CD4-positive, alpha-beta T cell treated with Interleukin-4 for 4 hours (primary cell): ENCODE data around the gene HELB.

ENCODE experiments used
- DNase-seq: peaks from one replicate; pipeline ENCODE4 v3.0.0-alpha.2; 2020

The HELB gene

DNA sequence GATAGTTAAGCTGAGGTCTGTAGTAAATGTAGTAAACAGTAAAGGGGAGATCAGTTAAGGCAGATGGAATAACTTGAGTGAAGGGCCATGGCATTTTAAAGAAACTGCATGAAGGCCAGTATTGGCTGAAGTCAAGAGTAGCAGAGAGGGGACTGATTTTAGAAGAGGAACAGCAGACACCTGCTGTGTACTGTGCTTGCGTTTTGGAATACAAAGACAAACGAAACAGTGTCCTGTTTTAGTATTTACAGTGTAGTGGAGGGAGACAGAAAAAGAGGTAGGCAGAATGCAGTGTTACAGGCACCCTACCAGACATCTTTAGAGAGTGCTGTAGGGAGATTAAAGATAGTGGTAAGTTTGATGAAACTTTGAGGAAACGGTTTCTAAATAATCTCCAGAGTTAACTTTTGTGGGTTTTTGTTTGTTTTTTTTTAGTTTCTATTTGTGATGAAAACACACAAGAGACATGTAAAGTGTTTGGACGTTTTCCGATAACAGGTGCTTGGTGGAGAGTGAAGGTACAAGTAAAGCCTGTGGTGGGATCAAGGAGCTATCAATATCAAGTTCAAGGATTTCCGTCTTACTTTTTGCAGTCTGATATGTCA is 2.1 kb downstream of the HELB start:
- no peak for DNase-seq

DNA sequence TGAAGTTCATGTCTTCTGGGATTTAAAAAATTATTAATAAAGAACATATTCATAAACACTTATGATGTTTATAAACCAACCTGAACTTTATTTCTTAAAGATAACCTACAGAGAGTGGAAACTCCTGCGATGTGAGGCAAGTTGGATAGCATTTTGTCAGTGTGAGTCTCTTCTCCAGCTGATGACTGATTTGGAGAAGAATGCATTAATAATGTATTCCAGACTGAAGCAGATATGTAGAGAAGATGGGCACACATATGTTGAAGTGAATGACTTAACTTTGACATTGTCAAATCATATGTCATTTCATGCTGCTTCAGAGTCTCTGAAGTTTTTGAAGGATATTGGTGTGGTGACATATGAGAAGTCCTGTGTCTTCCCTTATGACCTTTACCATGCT is 7.3 kb downstream of the HELB start:
- no peak for DNase-seq

DNA sequence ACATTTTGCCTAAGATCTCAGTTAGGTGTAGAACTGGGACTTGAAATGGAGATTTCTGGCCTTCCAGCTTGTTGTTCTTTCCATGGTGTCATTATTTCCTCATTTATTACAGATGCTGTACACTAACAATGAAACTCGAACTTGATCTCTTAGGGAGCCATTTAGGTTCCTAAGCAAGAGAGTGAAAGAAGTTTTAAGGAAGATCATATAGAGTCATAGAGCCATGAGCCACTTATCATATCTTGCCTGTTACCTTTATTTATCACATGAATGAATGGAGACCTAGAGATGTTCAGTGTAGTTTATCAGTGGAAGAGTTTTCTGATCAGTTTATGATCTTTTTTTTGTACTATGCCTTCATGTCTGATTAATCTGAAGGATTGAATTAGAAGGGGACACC is 9.9 kb downstream of the HELB start:
- DNase-seq, result no peak

DNA sequence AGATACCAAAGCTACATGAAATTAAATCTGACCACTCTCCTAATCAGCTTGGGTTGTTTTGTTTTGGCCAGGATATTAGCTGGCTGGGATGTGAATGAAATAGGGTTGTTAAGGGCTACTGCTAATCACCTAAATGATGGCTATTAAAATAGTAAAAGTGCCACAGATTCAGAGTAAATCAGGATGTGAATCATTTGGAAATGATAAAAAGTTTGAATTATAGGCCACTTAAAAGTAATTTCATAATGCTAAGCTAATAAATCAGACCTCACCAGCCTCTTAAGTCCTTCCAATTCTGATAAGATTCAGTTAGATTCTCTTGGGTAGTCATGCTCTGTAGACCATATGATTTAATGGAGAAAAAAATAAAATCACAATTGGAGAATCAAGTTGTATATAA is 12.0 kb downstream of the HELB start:
- DNase-seq, result no peak

- DNase-seq, result no peak
These were observed 17.1 kb downstream of the HELB start for GRCh38 chr12:66319266-66319954.

DNA sequence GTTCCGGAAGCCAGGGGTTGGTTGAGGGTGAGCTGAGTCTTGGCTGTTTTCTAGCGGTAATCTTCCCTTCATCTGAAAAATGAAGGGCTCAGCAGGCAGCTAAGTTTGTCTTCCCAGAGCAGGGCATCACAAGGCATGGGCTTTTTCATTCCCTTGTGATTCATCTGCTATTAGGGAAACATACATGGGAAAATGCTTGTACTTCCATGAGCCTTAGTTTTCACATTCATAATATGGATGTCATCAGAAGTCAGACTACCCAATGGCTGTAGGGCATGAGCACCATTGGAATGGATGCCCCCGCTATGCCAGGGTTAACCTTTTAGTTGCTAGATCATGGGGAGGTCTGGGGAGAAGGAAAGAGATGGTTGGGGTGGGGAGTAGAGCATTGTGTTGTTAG is 18.7 kb downstream of the HELB start:
- no peak for DNase-seq

DNA sequence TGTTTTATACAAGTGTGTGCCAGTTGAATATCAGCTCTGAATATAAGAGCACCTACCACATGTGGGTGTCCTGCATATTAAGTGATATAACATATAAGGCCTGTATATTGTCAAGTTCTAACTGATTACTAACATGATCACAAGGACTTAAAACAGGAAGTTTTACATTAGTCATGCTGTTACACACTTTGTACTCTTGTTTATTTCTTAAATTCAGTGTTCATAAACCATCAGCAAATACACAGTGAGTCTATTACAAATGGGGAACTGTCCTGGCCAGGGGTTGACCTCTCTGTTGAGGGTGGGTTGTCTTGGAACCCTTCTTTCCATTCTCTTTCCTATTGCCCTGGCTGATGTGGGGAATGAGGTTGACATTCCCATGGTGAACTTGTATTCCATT is 19.1 kb downstream of the HELB start:
- no peak for DNase-seq

- no peak for DNase-seq
These were observed 20.7 kb downstream of the HELB start for GRCh38 chr12:66323017-66323416.

DNA sequence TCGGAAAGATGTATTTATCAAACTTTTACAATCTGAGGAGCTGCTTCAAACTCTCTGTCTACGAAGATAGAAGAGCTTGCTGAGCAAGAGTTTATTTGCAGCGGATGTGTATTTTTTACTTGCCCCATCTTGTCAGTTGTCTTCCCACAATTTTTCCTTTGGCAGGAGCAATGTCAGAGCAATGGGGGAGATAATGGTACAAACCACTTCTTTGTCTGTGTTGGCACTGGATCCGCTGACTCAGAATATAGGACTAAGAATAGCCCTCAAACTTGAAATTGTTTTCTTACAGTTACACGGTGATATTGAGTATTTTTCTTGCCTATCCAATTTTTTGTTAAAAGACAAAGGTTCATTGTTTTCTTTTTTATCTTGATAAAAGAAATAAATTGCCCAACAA is 27.6 kb downstream of the HELB start:
- no peak for DNase-seq

DNA sequence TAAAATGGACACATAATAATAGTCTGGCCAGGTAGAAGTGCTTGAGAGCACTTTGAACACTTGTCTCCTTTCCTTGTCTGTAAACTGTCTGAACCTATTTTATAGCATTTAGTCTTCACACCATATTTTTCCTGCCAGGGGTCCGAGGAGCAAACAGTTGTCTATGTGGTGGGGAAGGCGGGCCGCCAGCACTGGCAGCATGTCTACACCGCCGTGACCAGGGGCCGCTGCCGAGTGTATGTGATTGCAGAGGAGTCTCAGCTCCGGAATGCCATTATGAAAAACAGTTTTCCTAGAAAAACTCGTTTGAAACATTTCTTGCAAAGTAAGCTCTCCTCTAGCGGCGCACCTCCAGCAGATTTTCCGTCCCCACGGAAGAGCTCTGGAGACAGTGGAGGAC is 28.7 kb downstream of the HELB start:
- DNase-seq, result no peak

GRCh38 chr12:66331814-66332213 is 29.5 kb downstream of the HELB start:
- no peak for DNase-seq

- DNase-seq, result no peak
These were observed 33.5 kb downstream of the HELB start for GRCh38 chr12:66335746-66336145.

DNA sequence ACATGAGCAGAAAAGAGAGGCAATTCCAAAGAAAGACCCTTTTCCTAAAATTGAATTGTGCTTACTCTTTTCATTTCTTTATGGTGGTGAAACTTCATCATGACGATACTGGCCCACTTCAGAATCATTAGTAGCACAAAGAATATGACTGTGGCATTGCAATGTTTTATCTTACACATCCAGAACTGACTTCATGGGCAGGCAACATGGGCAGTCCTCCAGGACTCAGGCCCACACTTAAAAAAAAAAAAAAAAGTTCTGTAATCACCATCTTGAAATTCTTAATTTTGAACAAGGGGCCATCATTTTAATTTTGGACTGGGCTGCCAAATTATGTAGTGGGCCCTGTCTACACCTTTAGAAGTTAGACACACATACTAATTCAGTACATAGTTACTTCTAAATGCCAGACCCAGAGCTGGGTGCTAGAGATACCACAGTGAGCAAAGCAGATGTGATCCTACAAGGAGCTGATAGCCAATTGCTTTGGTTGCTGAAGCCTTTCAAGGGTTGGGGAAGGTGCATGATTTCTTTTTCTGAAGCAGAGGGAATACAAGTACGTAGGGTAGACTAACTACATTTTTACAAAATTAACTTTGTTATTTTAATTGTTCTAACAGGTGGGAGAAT is 35.2 kb downstream of the HELB start:
- no peak for DNase-seq

DNA sequence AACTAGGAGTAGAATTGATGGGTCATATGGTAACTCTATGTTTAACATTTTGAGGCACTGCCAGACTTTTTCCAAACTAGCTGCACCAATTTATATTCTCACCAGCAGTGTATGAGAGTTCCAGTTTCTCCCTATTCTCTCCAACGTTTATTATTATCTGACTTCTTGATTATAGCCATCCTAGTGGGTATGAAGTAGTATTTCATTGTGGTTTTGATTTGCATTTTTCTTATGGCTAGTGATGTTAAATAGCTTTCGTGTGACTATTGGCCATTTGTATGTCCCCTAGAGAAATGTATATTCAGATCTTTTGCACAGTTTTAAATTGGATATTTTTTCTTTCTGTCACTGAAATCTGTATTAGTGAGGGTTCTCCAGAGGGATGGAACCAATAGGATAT is 37.8 kb downstream of the HELB start:
- DNase-seq, result no peak

DNA sequence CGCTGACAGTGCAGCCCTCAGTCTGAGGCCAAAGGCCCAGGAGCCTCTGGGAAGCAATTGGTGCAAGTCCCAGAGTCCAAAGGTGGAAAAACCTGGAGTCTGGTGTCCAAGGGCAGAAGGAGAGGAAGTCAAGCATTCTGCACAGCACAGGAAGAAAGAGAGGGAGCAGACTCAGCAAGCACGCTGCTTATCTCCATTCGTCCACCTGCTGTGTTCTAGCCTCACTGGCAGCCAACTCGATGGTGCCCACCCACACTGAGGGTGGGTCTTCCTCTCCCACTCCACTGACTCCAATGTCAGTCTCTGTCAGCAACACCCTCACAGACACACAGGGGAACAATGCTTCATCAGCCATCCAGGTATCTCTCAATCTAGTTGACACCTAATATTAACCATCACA is 38.8 kb downstream of the HELB start:
- DNase-seq, result no peak

GRCh38 chr12:66345212-66345611 is 42.9 kb downstream of the HELB start:
- DNase-seq, result no peak

- DNase-seq, result no peak
These were observed 43.7 kb downstream of the HELB start for GRCh38 chr12:66345956-66346355.

- DNase-seq, result no peak
These were observed 49.0 kb downstream of the HELB start for GRCh38 chr12:66351301-66351700.

DNA sequence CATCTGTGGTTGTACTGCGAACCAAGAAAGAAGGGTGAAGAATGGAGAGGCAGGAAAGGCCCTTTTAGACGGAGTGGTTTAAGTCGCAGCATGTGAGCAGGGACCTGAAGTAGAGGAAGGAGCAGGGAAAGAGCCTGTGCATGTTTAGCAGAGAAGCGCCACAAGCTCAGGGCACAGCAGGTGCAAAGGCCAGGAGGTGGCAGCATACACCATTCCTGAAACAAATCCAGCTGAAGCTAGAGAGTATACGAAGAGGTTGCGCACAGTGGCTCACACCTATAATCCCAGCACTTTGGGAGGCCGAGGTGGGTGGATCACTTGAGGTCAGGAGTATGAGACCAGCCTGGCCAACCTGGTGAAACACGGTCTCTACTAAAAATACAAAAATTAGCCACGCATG is 49.9 kb downstream of the HELB start:
- no peak for DNase-seq

DNA sequence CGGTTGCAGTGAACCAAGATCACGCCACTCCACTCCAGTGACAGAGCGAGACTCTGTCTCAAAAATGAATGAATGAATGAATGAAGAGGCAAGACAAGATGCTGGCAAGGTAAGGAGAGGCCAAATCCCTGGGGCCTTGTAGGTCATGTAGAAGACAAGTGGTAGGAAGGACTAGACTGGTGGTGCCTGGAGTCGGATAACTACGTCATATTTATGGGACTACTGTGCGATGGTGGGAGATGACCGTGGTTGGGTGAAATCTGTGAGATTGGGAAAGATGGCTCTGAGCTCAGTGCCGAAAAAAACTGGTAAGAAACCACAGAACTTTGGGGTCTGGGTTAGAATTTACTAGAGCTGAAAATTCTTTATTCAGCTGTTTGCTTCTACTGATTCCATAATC is 50.6 kb downstream of the HELB start:
- DNase-seq, result no peak

DNA sequence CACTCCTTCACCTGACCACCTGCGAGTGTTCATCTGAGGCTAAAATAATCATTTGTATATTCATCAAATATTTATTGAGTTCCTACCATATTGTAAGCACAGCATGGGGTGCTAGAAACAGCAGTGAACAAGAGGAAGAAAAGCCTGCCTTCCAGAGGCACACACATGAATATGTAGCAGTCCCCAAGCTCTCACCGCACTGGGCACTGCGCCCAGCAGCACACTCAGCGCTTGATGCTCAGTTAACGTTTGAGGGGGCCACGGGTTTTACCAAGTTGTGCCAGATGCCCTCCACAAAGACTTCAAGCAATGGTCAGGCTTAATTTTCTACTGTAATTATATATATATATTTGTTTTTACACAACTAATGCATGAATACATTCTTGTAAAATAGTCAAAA is 52.0 kb downstream of the HELB start:
- no peak for DNase-seq

GRCh38 chr12:66359300-66359699 is 57.0 kb downstream of the HELB start:
- no peak for DNase-seq

DNA sequence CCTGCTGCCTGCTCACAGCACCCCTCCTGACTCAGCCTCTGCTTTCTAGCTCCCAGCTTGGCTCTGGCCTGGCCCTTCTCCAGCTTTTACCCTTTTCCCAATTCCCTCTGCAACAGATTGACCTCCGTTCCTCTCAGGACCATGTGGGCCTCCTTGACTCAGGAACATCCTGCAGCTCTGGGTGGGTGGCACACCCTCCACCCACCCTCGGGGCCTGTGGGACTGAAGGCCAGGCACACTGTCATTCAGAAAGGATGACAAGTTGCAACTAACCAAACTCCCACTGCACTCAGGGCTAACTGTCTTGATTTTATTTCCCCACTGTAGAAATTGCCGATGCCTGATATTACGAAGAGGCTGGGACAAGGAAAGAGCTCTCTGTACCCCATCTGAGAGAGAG is 59.4 kb downstream of the HELB start:
- DNase-seq, result no peak

GRCh38 chr12:66365718-66366490 is 63.6 kb downstream of the HELB start:
- DNase-seq, result no peak
